GM10248 (cell line): Measurements from ENCODE around the gene AP4M1.

Experiments used
- CTCF ChIA-PET: fragments of 300-600 bp; sonication (Branson Sonifier 250); formaldehyde crosslinking; extraction: SDS; loops from one replicate; lab custom pipeline; 2021; ENCODE audit warnings: antibody characterized with exemption; lab: Yijun Ruan, JAX
- POLR2A ChIA-PET: fragments of 350-650 bp; sonication (Branson Sonifier 250); formaldehyde crosslinking; extraction: SDS; loops from one replicate; lab custom pipeline; 2020; ENCODE audit warnings: antibody characterized with exemption; lab: Yijun Ruan, JAX
- DNase-seq: peaks from one replicate; pipeline ENCODE4 v3.0.0; 2012; ENCODE audit errors: extremely low spot score
- CTCF ChIP-seq: IDR thresholded peaks from 2 replicates; pipeline ENCODE4 v1.5.1; 2012; ENCODE audit warnings: mild to moderate bottlenecking, low read depth; ENCODE audit errors: extremely low read depth, missing control alignments, control extremely low read depth

Gene AP4M1

GRCh38 chr7:100157334-100158228 is 56.1 kb downstream of the AP4M1 start:
- DNase-seq, result peak; percentile 41
- TF ChIP-seq CTCF, result no peak
- POLR2A ChIA-PET, result interaction anchor here (0.5 to 0.8 kb wide), 2 partner anchors 9 to 735 kb away, joined by 3 to 4 read pairs; partner anchors contain the start of gene LAMTOR4
- CTCF ChIA-PET, result interaction anchor here (0.8 to 3.9 kb wide), 9 partner anchors 9 to 251 kb away, joined by 3 to 24 read pairs (median 3); partner anchors contain the start of gene GAL3ST4
